KMS-11 (cell line): ENCODE measurements around the gene ST3GAL4.
A peak's percentile ranks its signal among the peaks of the same experiment; 100 is the strongest.

Experiments used
- H2AFZ ChIP-seq: fragments of 200-600 bp; sonication (generic); 2 replicates; pipeline ENCODE4 v1.6.1; 2016; ENCODE audit warnings: antibody characterized with exemption, mixed run types, low read depth
- H3K27ac ChIP-seq: fragments of 200-600 bp; sonication (generic); 2 replicates; pipeline ENCODE4 v1.6.1; 2016; ENCODE audit warnings: mild to moderate bottlenecking, mixed run types
- H3K27me3 ChIP-seq: fragments of 200-600 bp; sonication (generic); 2 replicates; pipeline ENCODE4 v1.6.1; 2017; ENCODE audit warnings: mild to moderate bottlenecking, low read depth, mixed run types, moderate library complexity; ENCODE audit not compliant: insufficient read depth
- H3K36me3 ChIP-seq: fragments of 200-600 bp; sonication (generic); 2 replicates; pipeline ENCODE4 v1.6.1; 2017; ENCODE audit warnings: mild to moderate bottlenecking, mixed run types; ENCODE audit not compliant: insufficient read depth
- H3K4me1 ChIP-seq: fragments of 200-600 bp; sonication (generic); 2 replicates; pipeline ENCODE4 v1.6.1; 2016; ENCODE audit warnings: mild to moderate bottlenecking, low read depth, mixed run types; ENCODE audit not compliant: poor library complexity, severe bottlenecking
- H3K4me2 ChIP-seq: fragments of 200-600 bp; sonication (generic); 2 replicates; pipeline ENCODE4 v1.7.0; 2016; ENCODE audit warnings: mild to moderate bottlenecking, mixed run types
- H3K4me3 ChIP-seq: fragments of 200-600 bp; sonication (generic); IDR thresholded peaks from 2 replicates; pipeline ENCODE4 v1.6.1; 2017; ENCODE audit warnings: low read depth, low read length, mixed read lengths; ENCODE audit not compliant: insufficient read depth
- H3K79me2 ChIP-seq: fragments of 200-600 bp; sonication (generic); 2 replicates; pipeline ENCODE4 v1.6.1; 2016; ENCODE audit warnings: low read depth, mixed run types; ENCODE audit not compliant: insufficient read depth
- H3K9ac ChIP-seq: fragments of 200-600 bp; sonication (generic); 2 replicates; pipeline ENCODE4 v1.6.1; 2016; ENCODE audit warnings: mild to moderate bottlenecking, mixed run types
- H4K20me1 ChIP-seq: fragments of 200-600 bp; sonication (generic); 2 replicates; pipeline ENCODE4 v1.6.1; 2016; ENCODE audit warnings: mild to moderate bottlenecking, mixed run types; ENCODE audit not compliant: insufficient read depth
- TF ChIP-seq, protein P1 (sequence below): fragments of 200-600 bp; sonication (generic); conservative IDR thresholded peaks from 2 replicates; pipeline ENCODE4 v1.6.1; 2017; ENCODE audit warnings: low read depth, mild to moderate bottlenecking, antibody characterized with exemption, low read length, moderate library complexity, mixed read lengths

Gene ST3GAL4

GRCh38 chr11:126414615-126415014, 59.1 kb downstream of the ST3GAL4 start:
- TF ChIP-seq, protein P1, sequence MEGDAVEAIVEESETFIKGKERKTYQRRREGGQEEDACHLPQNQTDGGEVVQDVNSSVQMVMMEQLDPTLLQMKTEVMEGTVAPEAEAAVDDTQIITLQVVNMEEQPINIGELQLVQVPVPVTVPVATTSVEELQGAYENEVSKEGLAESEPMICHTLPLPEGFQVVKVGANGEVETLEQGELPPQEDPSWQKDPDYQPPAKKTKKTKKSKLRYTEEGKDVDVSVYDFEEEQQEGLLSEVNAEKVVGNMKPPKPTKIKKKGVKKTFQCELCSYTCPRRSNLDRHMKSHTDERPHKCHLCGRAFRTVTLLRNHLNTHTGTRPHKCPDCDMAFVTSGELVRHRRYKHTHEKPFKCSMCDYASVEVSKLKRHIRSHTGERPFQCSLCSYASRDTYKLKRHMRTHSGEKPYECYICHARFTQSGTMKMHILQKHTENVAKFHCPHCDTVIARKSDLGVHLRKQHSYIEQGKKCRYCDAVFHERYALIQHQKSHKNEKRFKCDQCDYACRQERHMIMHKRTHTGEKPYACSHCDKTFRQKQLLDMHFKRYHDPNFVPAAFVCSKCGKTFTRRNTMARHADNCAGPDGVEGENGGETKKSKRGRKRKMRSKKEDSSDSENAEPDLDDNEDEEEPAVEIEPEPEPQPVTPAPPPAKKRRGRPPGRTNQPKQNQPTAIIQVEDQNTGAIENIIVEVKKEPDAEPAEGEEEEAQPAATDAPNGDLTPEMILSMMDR = no peak
- no peaks in the 10 kb centered on the region for H3K79me2 ChIP-seq
- H3K36me3 ChIP-seq = no peaks in the 10 kb centered on the region
- no peak overlapping the region for H3K9ac ChIP-seq
- no peak overlapping the region for H3K27ac ChIP-seq
- no peak overlapping the region for H2AFZ ChIP-seq
- H4K20me1 ChIP-seq = no peaks in the 10 kb centered on the region
- no peak overlapping the region for H3K4me3 ChIP-seq
- H3K4me2 ChIP-seq = no peak overlapping the region
- peaks cover 5% of the 10 kb centered on the region; the same call in 1 of the 2 replicates for H3K27me3 ChIP-seq
- peaks cover under 1% of the 10 kb centered on the region for H3K4me1 ChIP-seq

- TF ChIP-seq, protein P1 = no peak
- H3K4me2 ChIP-seq = no peak overlapping the region
- H2AFZ ChIP-seq = no peak overlapping the region
Measured at GRCh38 chr11:126415128-126415527, 59.6 kb downstream of the ST3GAL4 start.

GRCh38 chr11:126415669-126416420, 60.4 kb downstream of the ST3GAL4 start:
- H2AFZ ChIP-seq = peak overlapping the region; percentile 14; the same call in 1 of the 2 replicates
- H3K27me3 ChIP-seq = peaks cover 5% of the 10 kb centered on the region; the same call in 1 of the 2 replicates
- H3K4me1 ChIP-seq = peaks cover 13% of the 10 kb centered on the region
- TF ChIP-seq, protein P1 = no peak
- H3K36me3 ChIP-seq = no peaks in the 10 kb centered on the region
- H3K27ac ChIP-seq = no peak overlapping the region
- no peak overlapping the region for H3K4me2 ChIP-seq
- no peak overlapping the region for H3K9ac ChIP-seq
- H3K79me2 ChIP-seq = no peaks in the 10 kb centered on the region
- H4K20me1 ChIP-seq = no peaks in the 10 kb centered on the region
- no peak overlapping the region for H3K4me3 ChIP-seq

More at GRCh38 chr11:126415128-126415527, 59.6 kb downstream of the ST3GAL4 start:
- Histone ChIP-seq H3K4me3 (no peak overlapping the region), H3K27ac (no peak overlapping the region), H3K4me1 (peaks cover 6% of the 10 kb centered on the region), H3K27me3 (peaks cover 5% of the 10 kb centered on the region; the same call in 1 of the 2 replicates), H3K9ac (no peak overlapping the region), H3K79me2 (no peaks in the 10 kb centered on the region), H4K20me1 (no peaks in the 10 kb centered on the region), H3K36me3 (no peaks in the 10 kb centered on the region)

DNA sequence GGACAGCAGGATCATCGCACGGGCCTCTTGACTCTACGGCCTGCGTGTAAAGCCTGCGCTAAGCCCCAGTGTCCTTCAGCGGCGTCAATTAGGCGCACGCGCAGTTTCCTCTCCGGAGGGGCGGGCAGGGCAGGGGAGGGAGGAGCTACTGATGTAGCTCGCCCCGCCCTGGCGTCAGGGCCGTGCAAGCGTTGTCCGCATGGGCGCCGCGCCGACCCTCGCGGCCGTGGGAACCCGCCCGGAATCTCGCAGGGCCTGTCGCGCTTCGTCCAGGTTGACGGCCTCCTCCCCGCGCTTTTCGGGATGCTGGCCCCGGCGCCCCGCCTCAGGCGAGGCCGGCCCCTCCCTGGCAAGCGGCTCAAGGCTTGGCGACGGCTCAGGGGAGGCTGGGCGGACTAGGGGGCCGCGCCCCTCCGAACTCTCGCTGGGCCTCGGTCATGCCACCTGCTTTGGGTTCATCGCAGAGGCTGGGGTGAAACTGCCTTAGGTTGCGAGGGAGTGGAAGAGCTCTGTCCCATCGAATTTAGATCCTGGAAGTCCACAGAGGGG, 61.1 kb downstream of the ST3GAL4 start:
- no peak overlapping the region for H3K4me3 ChIP-seq
- H4K20me1 ChIP-seq = no peaks in the 10 kb centered on the region
- 0 out of 2 replicates have a peak overlapping the region, but pooled peaks have one; percentile 17 for H3K4me2 ChIP-seq
- H3K4me1 ChIP-seq = peaks cover 16% of the 10 kb centered on the region
- no peak overlapping the region for H3K27ac ChIP-seq
- H3K27me3 ChIP-seq = peaks cover 5% of the 10 kb centered on the region; the same call in 1 of the 2 replicates
- peak overlapping the region; percentile 41; the same call in 1 of the 2 replicates for H2AFZ ChIP-seq
- H3K36me3 ChIP-seq = no peaks in the 10 kb centered on the region
- no peaks in the 10 kb centered on the region for H3K79me2 ChIP-seq
- TF ChIP-seq, protein P1 = no peak
- H3K9ac ChIP-seq = peak overlapping the region; percentile 42; the same call in 1 of the 2 replicates
